Hindlimb muscle (tissue), 1 donor: ENCODE data around the gene FFAR4. TPM values are rescaled to one million over a fixed set of nuclear protein-coding genes. Genes with fewer than 3 reads are reported as not detected.

Source experiments
- DNase-seq: peaks from one replicate; pipeline ENCODE4 v3.0.0-alpha.2; 2013
- polyA plus RNA-seq: library from polyadenylated mRNA; unstranded; fragments of 120-200 nt; gene quantifications from one replicate; pipeline ENCODE4 v1.2.1, GENCODE V29; 2013; ENCODE audit not compliant: insufficient read length

FFAR4 gene
- polyA plus RNA-seq, 1 donor, result 0.43 TPM

- DNase-seq, result peak; percentile 55
Measured at GRCh38 chr10:93600446-93601145, 34.1 kb downstream of the FFAR4 start.

GRCh38 chr10:93601146-93601773 lies 34.8 kb downstream of the FFAR4 start, which contains the start of gene RBP4:
TSS of gene RBP4 (minus strand) at chr10:93601235. CDS start at chr10:93601028, 207 bp downstream.
- DNase-seq, result peak; percentile 15

GRCh38 chr10:93601774-93602162 lies 35.3 kb downstream of the FFAR4 start:
- no peak for DNase-seq

- DNase-seq, result no peak
Measured at GRCh38 chr10:93603023-93603422, 36.6 kb downstream of the FFAR4 start.

- no peak for DNase-seq
Measured at GRCh38 chr10:93604146-93604545, 37.7 kb downstream of the FFAR4 start.

GRCh38 chr10:93608421-93608820 lies 42.0 kb downstream of the FFAR4 start:
- DNase-seq, result no peak

- DNase-seq, result no peak
Measured at GRCh38 chr10:93612311-93612710, 45.8 kb downstream of the FFAR4 start, which contains the start of gene PDE6C. TSS of gene PDE6C (plus strand) at chr10:93612537. CDS start at chr10:93612726, 189 bp downstream.

GRCh38 chr10:93613126-93613525 lies 46.7 kb downstream of the FFAR4 start:
- DNase-seq, result no peak

- DNase-seq, result no peak
Measured at GRCh38 chr10:93614101-93614825, 47.8 kb downstream of the FFAR4 start.

- DNase-seq, result no peak
Measured at GRCh38 chr10:93615576-93616235, 49.2 kb downstream of the FFAR4 start.

- no peak for DNase-seq
Measured at GRCh38 chr10:93620925-93621324, 54.5 kb downstream of the FFAR4 start.

GRCh38 chr10:93622942-93623341 lies 56.5 kb downstream of the FFAR4 start:
- no peak for DNase-seq

GRCh38 chr10:93628858-93629257 lies 62.4 kb downstream of the FFAR4 start:
- no peak for DNase-seq

GRCh38 chr10:93629647-93630305 lies 63.3 kb downstream of the FFAR4 start:
- no peak for DNase-seq

GRCh38 chr10:93630625-93631557 lies 64.4 kb downstream of the FFAR4 start:
- DNase-seq, result no peak

Other genes starting within 250 kb of the FFAR4 start
- gene MYOF, start 84.3 kb upstream of the FFAR4 start, polyA plus RNA-seq, result 51.4 TPM
- gene CEP55, start 70.1 kb upstream of the FFAR4 start, polyA plus RNA-seq, result 6.0 TPM
- gene RBP4, start 34.6 kb downstream of the FFAR4 start, polyA plus RNA-seq, result 16.0 TPM
- 0.75 TPM for gene PDE6C, start 45.9 kb downstream of the FFAR4 start, polyA plus RNA-seq
- 25.1 TPM for gene FRA10AC1, start 135.9 kb downstream of the FFAR4 start, polyA plus RNA-seq
- gene LGI1, start 191.3 kb downstream of the FFAR4 start, polyA plus RNA-seq, result 34.3 TPM